ENCODE measurements around the gene ST8SIA1. TPM values are rescaled to one million over a fixed set of nuclear protein-coding genes. Genes with fewer than 3 reads are reported as not detected.
A peak's percentile ranks its signal among the peaks of the same experiment; 100 is the strongest.

ST8SIA1 gene
- total RNA-seq, 1 experiment from 2014 or later, result not detected

GRCh38 chr12:22262309-22262708, 72.2 kb downstream of the ST8SIA1 start:
- H2BK120ac ChIP-seq (ENCODE audit: low read depth, low read length, poor library complexity, severe bottlenecking), result no peak overlapping the region
- no peak overlapping the region for H2BK5ac ChIP-seq (ENCODE audit: insufficient read length, low read length)
- no peak overlapping the region for H4K8ac ChIP-seq (replicated peaks; ENCODE audit: insufficient read length, low read depth, low read length)
- H2BK12ac ChIP-seq (ENCODE audit: insufficient read length, low read depth, low read length), result no peak overlapping the region
- Mint-ChIP-seq H3K36me3 (ENCODE audit: insufficient read depth in 1 of 3, low read depth in 3 of 3) (no peaks in the 10 kb centered on the region), H3K4me3 (0 out of 5 replicates have a peak overlapping the region, but pooled peaks of 1 of the 2 experiments have one; percentile 18), H3K4me1 (peaks cover 7 to 15% of the 10 kb centered on the region in 2 experiments), H3K27ac (peak overlapping the region in 1 of 3 experiments; percentile 22; a peak in 2 of 7 replicates), H3K27me3 (ENCODE audit: low read depth) (no peaks in the 10 kb centered on the region), H3K9me3 (no peaks in the 10 kb centered on the region)
- H3K56ac ChIP-seq (ENCODE audit: insufficient read length, low read depth, low read length), result no peak overlapping the region
- no peak overlapping the region for H3T11ph ChIP-seq (ENCODE audit: low read length)
- DNase-seq, result peak; percentile 51
- no peak overlapping the region for H2AK5ac ChIP-seq (ENCODE audit: insufficient read length, low read length)
- H4K5ac ChIP-seq (ENCODE audit: insufficient read length, low read depth, low read length), result no peak overlapping the region
- H3K79me2 ChIP-seq (ENCODE audit: insufficient read depth, low read length), result no peaks in the 10 kb centered on the region
- TF ChIP-seq, protein P1, sequence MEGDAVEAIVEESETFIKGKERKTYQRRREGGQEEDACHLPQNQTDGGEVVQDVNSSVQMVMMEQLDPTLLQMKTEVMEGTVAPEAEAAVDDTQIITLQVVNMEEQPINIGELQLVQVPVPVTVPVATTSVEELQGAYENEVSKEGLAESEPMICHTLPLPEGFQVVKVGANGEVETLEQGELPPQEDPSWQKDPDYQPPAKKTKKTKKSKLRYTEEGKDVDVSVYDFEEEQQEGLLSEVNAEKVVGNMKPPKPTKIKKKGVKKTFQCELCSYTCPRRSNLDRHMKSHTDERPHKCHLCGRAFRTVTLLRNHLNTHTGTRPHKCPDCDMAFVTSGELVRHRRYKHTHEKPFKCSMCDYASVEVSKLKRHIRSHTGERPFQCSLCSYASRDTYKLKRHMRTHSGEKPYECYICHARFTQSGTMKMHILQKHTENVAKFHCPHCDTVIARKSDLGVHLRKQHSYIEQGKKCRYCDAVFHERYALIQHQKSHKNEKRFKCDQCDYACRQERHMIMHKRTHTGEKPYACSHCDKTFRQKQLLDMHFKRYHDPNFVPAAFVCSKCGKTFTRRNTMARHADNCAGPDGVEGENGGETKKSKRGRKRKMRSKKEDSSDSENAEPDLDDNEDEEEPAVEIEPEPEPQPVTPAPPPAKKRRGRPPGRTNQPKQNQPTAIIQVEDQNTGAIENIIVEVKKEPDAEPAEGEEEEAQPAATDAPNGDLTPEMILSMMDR (conservative IDR thresholded peaks at IDR 0.05), result no peak
- no peaks in the 10 kb centered on the region for H3K23me2 ChIP-seq (ENCODE audit: insufficient read length, low read depth, low read length, poor library complexity, severe bottlenecking)
- H2BK20ac ChIP-seq (ENCODE audit: low read depth, low read length, poor library complexity, severe bottlenecking), result no peak overlapping the region
- H3K79me1 ChIP-seq (ENCODE audit: insufficient read depth, low read depth, low read length, poor library complexity, severe bottlenecking), result no peaks in the 10 kb centered on the region
- peak overlapping the region; percentile 73 for H2AFZ ChIP-seq (ENCODE audit: low read length)
- no peak overlapping the region for H3K4ac ChIP-seq (ENCODE audit: low read depth, low read length)
- H3K4me2 ChIP-seq (ENCODE audit: insufficient read depth, insufficient read length, low read length), result no peak overlapping the region
- peak overlapping the region; percentile 65; the same call in 1 of the 2 replicates for H3K14ac ChIP-seq (ENCODE audit: insufficient read depth, low read length)
- no peaks in the 10 kb centered on the region; the same call in 1 of the 2 replicates for H3K4me1 ChIP-seq (ENCODE audit: insufficient read depth, low read length)
- no peak overlapping the region for H3K9ac ChIP-seq (ENCODE audit: extremely low read depth, insufficient read length, low read length)
- H4K20me1 ChIP-seq (ENCODE audit: control insufficient read depth, insufficient read depth, insufficient read length), result no peaks in the 10 kb centered on the region
- H4K91ac ChIP-seq (ENCODE audit: insufficient read length, low read depth, low read length), result no peak overlapping the region
- no peak overlapping the region for H3K23ac ChIP-seq (ENCODE audit: insufficient read length, low read depth, low read length)
- no peak overlapping the region for H3K18ac ChIP-seq (ENCODE audit: insufficient read length, low read depth, low read length)
- H2BK15ac ChIP-seq (ENCODE audit: low read depth, low read length), result no peak overlapping the region
- no CpG with 5 or more reads among the region's 2 CpGs for WGBS (ENCODE audit: extremely low coverage, insufficient read length, low lambda C conversion rate)
- H3K27ac ChIP-seq (ENCODE audit: insufficient read length, low read depth, low read length), result no peak overlapping the region
- no peaks in the 10 kb centered on the region for H3K9me3 ChIP-seq (ENCODE audit: control insufficient read depth, low read depth, low read length)
- H3K27me3 ChIP-seq (ENCODE audit: insufficient read depth, low read length), result no peaks in the 10 kb centered on the region
